SK-N-MC (cell line): Measurements from ENCODE around the gene UPP1.

Experiments used
- EZH2 ChIP-seq: fragments of 200-600 bp; sonication (generic); IDR thresholded peaks from one replicate; pipeline ENCODE4 v1.6.1; 2017; ENCODE audit warnings: antibody characterized with exemption
- FOXP2 ChIP-seq: optimal IDR thresholded peaks from 2 replicates; pipeline ENCODE3; 2011; ENCODE audit warnings: mild to moderate bottlenecking, moderate library complexity; ENCODE audit not compliant: insufficient read depth; ENCODE audit errors: extremely low read length, control extremely low read depth
- POLR2AphosphoS5 ChIP-seq: IDR thresholded peaks from 2 replicates; pipeline ENCODE4 v1.6.1; 2012; ENCODE audit warnings: mild to moderate bottlenecking, low read depth, low read length, borderline replicate concordance

- TF ChIP-seq EZH2 = no peak
- TF ChIP-seq POLR2AphosphoS5 = no peak
- no peak for TF ChIP-seq FOXP2
Observed at GRCh38 chr7:48099781-48100180, 10.7 kb downstream of the UPP1 start.
